CD4-positive, alpha-beta T cell treated with Interleukin-4 for 4 hours (primary cell): Measurements from ENCODE around the gene TSBP1.

Experiments
- DNase-seq: peaks from one replicate; pipeline ENCODE4 v3.0.0-alpha.2; 2020

TSBP1 gene

GRCh38 chr6:32371803-32372202, at the start of gene TSBP1:
Gene TSBP1, minus strand, starts transcription at chr6:32371903. Its CDS starts 197 bp downstream, at chr6:32371706.
- DNase-seq: no peak

DNA sequence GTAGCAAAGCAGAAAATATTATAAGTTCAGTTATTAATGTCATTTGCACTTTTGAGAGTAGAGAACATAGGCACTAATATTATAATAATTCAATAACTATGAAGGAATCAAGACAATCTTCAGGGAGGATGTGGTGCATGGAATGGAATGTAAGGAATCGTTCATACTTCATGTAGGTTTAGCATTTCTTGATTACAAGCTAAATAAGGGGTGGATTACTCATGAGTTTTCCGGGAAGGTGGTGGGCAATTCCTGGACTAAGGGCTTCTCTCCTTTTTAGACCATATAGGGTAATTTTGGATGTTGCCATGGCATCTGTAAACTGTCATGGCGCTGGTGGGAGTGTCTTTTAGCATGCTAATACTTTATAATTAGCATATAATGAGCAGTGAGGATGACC, 44.3 kb upstream of the TSBP1 start:
- DNase-seq: no peak

GRCh38 chr6:32415521-32416019, 43.9 kb upstream of the TSBP1 start:
- DNase-seq: peak; percentile 78

DNA sequence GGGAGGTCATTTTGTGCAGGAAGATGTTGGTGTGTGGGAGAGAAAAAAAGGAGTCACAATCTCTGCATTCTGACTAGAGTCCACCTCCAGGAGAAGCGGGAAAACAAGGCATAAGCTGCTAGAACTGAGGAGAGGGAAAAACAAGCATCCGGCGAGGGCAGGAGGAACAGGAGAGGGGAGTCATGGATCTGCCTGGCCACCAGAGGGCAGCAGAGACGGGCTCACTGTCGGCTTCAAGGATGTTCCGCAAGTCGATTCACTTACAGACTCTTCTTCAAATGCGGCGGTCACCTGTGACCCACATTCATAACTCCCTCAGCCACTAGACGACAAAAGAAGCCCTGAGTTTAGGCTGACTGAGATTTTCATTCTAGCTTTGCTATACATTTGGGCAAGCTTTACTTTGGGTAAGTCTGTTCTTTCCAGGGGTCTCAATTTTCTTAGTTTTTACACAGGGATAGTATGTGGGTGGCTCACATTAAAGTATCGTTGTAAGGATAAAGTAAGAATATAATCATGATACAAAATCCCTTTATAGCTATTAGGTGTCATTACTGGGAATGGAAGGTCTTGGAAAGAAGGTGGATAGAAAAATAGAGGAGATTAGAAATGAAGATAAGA, 41.8 kb upstream of the TSBP1 start:
- peak; percentile 74 for DNase-seq

DNA sequence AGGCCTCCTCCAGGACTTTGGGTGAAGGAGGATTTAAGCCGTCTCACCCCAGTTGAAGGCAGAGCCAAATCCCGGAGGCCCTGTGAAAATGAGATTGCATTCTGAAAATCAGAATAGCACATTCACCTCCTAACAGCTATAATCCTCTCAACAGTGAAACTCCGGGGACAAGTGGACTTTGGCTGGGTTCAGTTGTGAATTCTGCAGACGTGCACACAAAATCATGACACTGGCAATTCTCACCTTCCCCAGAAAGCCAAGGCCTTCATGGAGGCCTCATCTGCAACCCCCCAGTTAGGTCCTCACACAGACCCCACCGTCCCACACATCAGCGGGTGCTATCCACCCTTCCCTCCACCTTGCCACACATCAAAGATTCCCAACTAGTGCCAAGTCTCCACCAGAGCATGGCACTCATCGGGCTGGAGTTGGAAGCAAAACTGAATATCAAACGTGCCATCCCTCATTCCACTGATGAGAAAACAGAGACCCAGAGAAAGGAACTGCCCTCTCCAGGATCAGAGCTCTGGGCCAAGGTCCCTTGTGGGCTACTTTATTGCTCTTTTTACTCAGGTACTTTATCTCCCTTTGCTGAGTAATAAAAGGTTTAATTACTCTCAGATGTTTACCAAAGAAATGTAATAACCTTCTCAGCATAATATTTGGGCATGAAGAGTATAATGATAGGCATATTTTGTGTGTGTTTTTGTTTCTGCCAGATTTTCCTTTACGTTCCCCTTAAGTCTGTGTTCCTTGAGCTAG, 40.0 kb upstream of the TSBP1 start:
- DNase-seq: no peak

- no peak for DNase-seq
Measured at GRCh38 chr6:32410906-32411305, 39.2 kb upstream of the TSBP1 start.

DNA sequence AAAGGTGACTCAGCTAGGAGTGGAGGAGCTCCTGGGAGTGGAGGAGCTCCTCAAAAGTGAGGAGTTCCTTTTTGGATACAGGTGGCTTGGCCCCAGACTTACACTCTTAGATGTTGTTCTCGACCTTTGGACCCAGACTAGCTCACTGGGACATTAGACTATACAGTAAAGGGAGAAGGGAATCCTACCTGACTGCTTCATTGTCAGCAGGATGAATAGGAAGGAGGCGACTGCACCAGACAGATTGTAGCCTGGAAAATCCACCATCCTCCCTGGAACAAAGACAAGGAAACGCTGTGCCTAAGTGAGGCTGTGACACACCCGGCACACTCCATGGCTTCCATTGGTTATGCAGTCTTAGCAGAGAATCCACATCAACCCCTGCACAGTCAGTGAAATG, 35.2 kb upstream of the TSBP1 start, which contains the start of gene BTNL2:
Gene BTNL2 (minus strand): TSS at position 325 of the 400 bp plus-strand sequence. CDS start 58 bp downstream, at position 267.
- no peak for DNase-seq

DNA sequence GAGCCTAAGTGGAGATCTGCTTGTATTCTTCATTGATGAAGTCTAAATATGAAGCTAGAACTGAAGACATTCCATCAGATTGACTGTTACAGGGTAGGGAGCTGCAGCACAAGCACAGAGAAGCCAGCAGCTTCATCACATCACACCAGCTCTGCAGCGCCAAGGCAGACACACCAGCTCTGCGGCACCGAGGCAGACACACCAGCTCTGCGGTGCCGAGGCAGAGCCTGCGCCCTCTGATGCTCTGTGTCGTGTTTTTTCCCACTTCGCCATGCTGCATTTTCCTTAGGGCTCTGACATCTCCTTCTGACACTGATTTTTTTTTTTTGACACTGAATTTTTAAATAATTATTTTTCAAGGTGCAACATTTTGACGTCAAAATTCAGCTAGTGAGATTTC, 34.5 kb upstream of the TSBP1 start:
- no peak for DNase-seq

DNA sequence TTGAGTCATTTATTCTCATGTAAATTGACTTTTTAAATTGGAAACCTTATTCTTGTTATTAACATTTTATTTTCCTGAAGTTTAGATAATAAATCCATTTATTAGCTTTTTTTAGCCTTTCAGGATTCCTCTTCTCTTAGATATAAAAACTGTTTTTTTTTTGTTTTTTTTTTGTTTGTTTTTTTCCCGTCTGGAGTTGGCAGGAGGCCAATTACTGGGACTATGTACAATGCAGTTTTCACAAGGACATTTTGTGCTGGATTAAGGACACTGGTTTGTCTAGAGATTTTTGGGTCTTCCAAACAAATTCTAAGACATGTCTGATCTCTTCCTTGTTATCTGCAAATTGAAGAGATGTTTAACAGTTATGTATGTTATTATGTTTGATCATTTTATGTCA, 34.0 kb upstream of the TSBP1 start:
- no peak for DNase-seq

- DNase-seq: no peak
Measured at GRCh38 chr6:32402812-32403211, 31.1 kb upstream of the TSBP1 start.

- no peak for DNase-seq
Measured at GRCh38 chr6:32401284-32401963, 29.7 kb upstream of the TSBP1 start.

DNA sequence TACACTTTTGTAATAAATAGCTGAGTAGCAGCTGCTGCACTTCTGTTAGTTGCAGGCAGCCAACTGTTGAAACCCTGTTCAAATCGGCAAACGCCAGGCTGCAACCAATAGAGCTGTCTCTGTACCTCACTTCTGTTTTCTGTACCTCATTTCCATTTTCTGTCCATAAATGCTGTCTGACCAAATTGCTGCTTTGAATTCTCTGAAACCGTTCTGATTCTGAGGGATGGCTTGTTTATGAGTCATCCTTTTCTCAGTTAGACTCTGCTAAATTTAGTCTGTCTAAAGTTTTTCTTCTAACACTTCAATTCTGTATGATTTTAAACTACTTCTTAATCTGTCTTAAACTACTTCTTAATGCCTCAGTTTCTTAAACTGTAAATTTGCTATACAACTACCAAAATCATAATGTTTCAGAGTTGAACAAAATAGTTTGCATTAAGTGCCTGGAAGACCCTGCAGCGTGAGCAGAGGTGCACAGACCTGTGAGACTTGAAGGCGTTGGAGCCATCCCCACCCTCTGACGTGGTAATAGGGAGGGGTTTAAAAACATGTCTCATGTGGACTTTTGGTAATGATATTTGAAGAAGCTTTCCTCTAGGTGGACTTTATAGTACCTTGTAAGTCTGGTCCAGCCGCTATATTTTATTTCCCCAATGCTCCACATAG, 25.7 kb upstream of the TSBP1 start:
- no peak for DNase-seq

GRCh38 chr6:32396028-32396427, 24.3 kb upstream of the TSBP1 start:
- DNase-seq: no peak

- DNase-seq: no peak
Measured at GRCh38 chr6:32393665-32394420, 22.1 kb upstream of the TSBP1 start.

GRCh38 chr6:32391505-32391904, 19.8 kb upstream of the TSBP1 start:
- no peak for DNase-seq

- no peak for DNase-seq
Measured at GRCh38 chr6:32387589-32388340, 16.1 kb upstream of the TSBP1 start.

- DNase-seq: no peak
Measured at GRCh38 chr6:32386040-32386439, 14.3 kb upstream of the TSBP1 start.

GRCh38 chr6:32382757-32383420, 11.2 kb upstream of the TSBP1 start:
- no peak for DNase-seq

- DNase-seq: no peak
Measured at GRCh38 chr6:32379545-32379944, 7.8 kb upstream of the TSBP1 start.

DNA sequence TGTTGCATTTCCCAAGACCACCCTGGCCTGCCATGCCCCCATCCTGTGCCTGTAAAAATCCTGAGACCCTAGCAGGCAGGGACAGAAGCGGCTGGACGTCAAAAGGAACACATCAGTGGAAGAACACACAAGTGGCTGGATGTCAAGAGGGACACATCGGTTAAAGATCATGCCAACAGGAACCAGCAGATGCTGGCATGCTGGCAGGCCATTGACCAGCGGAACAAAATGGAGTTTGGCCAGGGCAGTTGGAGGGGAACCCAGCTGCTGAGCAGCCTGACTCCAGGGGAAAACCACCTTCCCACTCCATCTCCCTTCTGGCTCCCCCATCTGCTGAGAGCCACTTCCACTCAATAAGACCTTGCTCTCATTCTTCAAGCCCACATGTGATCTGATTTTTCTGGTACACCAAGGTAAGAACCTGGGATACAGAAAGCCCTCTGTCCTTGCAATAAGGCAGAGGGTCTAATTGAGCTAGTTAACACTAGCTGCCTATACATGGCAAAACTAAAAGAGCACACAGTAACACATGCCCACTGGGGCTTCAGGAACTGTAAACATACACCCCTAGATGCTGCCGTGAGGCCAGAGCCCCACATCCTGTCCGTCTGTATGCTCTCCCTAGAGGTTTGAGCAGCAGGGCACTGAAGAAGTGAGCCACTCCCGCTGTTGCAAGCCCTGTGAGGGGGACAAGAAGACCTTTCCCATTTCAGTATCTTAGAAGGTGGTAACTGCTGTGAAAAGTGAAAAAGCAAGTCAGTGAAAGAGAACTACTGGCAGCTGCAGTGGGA, 4.2 kb upstream of the TSBP1 start:
- no peak for DNase-seq
